Nucleus accumbens (tissue), 56 donors: ENCODE results near the gene YWHAB.
"Not testable (repeated sequence)": the region's sequence is repeated elsewhere in the genome, so short reads cannot be mapped to it uniquely, and the experiment has no call there.

ENCODE experiments used
- DNase-seq, 56 donors: peaks; one replicate each; lab custom pipeline; 2025; lab: John Stamatoyannopoulos, UW

Gene YWHAB

DNA sequence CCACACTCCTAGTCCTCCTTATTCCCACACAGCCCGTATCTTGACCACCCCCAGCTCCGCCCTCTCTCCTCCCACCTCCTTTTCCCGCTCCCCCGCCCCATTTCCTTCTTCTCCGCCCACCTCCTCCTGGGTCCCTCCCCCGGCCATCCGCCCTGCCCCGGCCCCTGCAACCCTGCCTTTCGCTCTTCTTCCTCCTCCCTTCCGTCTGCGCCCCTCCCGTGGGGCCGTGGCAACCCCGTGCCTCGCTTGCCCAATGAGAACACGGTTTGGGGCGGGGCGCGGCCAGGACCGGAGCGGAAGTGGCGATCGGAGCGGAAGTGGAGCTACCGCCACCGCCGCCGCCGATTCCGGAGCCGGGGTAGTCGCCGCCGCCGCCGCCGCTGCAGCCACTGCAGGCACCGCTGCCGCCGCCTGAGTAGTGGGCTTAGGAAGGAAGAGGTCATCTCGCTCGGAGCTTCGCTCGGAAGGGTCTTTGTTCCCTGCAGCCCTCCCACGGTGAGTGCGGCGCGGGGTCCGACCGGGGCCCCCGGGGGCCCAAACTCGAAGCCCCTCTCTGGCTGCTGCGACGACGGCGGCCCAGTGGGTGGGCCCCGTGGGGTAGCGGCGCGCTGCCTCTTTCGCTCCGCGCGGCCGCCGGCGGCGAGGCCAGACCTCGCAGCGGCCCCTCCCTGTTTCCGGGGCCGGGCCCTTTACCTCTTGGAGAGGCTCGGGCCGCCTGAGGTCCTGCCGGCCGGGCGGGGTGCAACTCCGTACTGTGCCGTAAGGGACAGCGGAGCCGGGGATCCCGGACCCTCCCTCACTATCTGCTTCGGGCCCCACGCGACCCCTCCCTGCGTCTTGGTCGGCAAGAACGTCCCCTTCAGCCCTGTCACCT, at the start of gene YWHAB:
YWHAB (plus strand) TSS at position 314 of the 874 bp plus-strand sequence. CDS start 15,829 bp downstream, outside the sequence.
- DNase-seq = peak in 55 of 56 donors; percentile 70 to 99 (median 95)

- DNase-seq = no peak
Observed at GRCh38 chr20:44836601-44837120, 48.8 kb upstream of the YWHAB start.

- no peak for DNase-seq
Observed at GRCh38 chr20:44837946-44838345, 47.6 kb upstream of the YWHAB start.

DNA sequence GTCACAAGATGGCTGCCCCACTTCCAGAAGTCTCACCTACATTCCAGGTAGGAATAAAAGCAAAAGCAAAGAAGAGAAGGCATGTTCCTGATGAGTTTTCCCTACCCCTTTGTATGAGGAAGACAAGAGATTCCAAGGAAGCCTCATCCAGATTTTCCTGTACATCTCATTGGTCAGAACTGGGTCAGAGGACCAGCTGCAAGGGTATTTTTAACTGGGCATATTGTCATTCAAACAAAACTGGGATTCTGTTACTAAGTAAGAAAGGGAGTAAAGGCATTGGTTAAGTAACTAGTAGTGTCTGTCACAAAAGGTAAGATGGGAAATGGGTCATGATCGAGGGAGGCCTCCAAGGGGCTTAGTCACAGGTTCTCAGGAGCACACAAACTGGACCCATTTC, 47.0 kb upstream of the YWHAB start:
- no peak for DNase-seq

DNA sequence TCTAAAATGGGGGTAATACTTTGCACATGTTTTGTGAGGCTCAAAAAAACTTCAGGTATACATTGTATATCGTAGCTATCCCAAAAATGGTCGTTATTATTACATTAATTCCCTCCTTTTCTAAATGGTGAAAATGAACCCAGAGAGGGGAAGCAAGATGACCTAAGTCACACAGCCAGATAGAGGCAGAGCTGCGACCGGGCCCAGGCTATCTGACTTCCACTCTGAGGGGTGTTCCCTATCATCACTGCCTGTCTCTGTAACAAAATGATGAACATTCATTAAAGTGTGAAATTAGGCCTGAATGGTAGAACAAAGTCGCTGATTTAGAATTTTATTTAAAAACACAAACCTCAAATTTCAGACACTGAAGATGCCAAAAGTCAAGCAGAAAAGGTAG, 46.0 kb upstream of the YWHAB start:
- DNase-seq = no peak

DNA sequence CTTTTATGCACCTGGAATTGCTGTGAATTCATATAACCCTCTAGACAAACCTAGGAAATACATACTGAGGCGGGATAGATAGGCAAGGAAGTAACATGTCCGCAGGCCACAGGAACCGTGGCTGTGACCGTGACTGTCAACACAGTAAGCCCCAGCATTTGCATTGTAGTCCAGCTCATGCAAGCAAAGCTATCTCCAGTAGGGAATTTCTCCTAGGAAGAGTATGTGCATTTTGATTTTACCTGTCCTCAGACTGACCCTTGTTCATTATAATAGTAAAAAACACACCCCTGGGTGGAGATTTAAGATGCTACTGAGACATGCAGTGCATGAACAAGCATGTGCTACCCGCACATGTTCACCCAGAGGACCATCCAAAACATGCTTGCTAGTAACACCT, 44.7 kb upstream of the YWHAB start:
- no peak for DNase-seq

DNA sequence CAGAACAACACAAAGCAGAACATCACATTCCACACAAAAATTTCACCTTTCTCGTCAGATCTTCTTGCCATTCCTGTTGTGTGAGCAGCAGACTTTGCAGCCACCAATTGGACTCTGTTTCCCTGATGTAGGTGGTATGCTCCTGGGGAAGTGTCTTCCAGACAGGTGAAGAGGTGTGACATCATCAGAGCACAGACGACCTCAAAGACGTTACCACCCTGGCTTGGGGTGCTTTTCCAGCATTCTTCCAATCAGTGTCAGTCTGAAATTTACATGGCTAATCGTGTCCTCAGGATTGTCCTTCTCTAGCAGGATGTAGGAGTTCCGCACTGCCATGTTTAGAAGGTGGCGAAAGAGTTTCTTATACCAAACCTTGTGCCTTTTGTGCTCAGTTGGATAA, 43.5 kb upstream of the YWHAB start:
- no peak for DNase-seq

DNA sequence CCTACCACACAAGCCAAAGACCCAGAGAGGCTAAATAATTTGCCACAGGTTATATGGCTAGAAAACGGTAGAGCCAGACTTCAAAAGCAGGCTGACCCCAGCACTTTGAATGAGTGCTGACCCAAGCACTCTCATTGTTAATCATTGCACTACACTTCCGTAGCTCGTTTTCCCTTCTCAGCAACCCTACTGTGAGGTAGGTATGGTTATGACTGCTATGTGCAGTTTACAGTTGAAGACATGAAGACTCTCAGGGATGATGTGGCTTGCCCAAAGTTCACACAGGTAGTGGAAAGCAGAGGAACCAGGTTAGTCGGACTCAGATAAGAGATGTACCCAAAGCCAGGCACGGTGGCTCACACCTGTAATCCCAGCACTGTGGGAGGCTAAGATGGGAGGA, 41.6 kb upstream of the YWHAB start:
- no peak for DNase-seq

DNA sequence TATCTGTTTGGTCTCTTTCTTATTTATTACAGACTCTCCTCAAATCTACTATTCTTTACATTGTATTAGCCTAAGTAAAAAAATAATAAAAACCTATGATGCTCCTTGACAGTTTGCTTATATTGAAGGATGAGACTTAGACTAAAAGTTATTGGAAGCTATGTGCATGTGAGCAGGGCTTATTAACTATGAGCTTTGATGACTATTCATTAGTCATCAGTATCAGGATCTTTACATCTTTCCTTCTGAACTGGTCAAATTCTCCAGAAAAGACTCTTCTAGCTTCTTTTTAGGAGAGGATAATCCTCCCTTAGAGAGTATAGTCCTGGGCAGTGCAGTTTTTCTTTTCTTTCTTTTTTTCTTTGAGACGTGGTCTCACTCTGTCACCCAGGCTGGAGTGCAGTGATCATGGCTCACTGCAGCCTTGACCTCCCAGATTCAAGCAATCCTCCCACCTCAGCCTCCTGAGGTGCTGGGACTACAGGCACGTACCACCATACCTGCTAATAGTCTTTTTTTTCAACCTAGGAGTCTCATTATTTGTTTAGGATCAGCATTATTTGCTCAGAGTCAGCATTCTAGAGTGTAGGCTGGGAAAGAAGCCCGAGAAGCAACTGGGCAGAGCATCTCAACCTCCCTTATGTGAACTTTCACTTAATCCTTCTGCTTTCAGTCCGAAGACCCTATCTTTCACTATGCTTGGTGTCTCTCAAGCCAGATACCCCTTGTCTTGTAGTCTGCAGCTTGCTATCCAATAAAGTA, 37.1 kb upstream of the YWHAB start:
- no peak for DNase-seq

GRCh38 chr20:44849703-44850102, 35.8 kb upstream of the YWHAB start:
- DNase-seq = no peak

GRCh38 chr20:44850272-44850671, 35.2 kb upstream of the YWHAB start:
- no peak for DNase-seq

DNA sequence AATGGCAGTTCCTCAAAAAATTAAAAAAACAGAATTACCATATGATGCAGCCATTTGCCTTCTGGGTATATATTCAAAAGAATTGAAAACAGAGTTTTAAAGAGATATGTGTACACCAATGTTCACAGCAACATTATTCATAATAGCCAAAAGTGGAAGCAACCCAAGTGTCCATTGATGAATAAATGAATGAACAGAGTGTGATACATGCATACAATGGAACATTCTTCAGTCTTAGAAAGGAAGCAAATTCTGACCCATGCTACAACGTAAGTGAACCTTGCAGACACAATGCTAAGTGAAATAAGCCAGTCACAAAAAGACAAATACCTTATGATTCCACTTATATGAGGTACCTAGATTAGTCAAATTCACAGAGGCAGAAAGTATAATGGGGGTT, 34.7 kb upstream of the YWHAB start:
- DNase-seq = no peak

- no peak for DNase-seq
Observed at GRCh38 chr20:44851545-44851944, 34.0 kb upstream of the YWHAB start.

GRCh38 chr20:44856442-44856841, 29.1 kb upstream of the YWHAB start:
- DNase-seq = no peak

DNA sequence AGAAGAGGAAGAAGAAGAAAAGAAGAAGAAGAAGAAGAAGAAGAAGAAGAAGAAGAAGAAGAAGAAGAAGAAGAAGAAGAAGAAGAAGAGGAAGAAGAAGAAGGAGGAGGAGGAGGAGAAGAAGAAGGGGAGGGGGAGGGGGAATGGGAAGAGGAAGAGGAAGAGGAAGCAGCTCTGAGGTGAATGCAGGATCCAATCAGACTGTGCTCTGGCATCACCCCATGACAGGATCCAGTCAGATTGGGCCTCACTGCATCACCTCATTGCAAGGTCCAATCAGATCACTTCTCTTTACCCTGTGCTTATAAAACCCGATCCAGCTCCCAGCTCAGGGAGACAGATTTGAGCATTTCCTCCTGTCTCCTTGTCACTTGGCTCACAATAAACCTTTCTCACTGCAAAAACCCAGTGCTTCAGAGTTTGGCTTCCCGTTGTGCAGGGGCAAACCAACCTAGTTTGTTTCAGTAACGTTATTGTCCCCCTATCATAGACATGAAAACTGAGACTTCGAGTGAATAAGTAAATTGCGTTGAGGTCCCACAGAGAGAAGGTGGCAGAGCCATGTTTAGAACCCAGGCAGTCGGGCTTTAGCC, 28.6 kb upstream of the YWHAB start:
- no peak for DNase-seq

DNA sequence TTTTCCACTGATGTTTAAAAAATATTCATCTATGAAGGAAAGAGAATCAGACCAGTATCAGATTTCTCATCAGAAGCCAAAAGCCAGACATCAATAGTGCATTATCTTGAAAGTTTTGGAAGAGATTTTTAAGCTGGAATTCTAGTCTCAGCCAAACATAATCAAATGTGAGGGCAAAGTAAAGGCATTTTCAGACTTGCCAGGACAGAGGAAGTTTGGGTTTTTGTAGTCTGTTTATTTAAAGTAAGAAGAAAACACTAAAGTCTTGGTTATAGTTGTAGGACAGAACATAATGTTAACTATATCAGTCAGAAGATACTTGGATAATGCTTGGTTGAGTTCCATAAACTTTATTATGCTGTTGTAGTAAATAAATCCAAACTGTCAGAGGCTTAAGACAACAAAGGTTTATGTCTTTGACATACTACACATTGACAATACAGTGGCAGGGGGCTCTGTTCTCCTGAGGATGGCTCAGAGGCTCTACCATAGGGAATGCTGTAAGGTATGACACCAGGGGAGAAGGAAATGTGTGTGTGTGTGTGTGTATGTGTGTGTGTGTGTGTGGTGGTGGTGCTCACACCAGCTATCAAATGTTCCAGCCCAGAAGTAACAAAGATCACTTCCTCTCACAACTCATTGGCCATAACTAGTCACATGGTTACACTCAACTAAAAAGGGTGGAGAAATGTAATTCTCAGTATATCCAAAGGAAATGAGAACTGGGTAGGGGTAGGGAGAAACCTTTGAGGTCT, 26.7 kb upstream of the YWHAB start:
- DNase-seq = no peak

GRCh38 chr20:44861531-44862006, 23.9 kb upstream of the YWHAB start:
- peak in 2 of 56 donors; percentile 26 to 33 for DNase-seq

- DNase-seq = no peak
Observed at GRCh38 chr20:44862286-44862685, 23.2 kb upstream of the YWHAB start.

DNA sequence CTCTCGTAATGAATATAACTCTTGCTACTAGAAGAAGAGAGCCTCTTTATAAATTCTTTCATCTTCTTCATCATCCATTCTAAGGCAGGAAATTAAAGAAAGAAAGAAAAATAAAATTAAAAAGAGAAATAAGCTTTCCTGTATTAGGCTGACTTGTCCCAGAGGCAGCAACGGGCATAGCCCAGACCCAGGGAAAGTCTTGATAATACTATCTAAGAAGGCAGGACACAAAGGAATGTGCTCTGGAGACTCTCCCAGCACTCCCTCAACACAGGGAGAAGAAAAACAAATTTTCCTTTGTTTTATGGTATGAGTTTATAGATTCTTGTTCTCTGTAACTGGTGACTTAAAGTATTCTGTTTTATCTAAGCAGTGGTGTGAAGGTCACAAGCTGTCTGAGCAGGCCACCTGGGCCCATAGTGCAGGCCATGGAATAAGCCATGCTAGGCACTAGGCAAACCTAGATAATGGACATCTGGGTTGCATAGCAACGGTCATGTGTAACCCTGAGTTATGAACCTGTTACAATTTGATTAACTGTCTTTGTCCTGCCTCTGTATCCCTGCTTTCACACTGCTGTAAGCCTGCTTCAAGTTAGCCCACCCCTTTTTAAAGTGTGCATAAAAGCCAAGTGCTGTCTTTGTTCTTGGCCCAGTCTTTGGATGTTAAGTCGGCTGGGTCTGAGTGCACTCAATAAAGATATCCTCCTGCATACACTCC, 22.0 kb upstream of the YWHAB start:
- DNase-seq = not testable (repeated sequence)

DNA sequence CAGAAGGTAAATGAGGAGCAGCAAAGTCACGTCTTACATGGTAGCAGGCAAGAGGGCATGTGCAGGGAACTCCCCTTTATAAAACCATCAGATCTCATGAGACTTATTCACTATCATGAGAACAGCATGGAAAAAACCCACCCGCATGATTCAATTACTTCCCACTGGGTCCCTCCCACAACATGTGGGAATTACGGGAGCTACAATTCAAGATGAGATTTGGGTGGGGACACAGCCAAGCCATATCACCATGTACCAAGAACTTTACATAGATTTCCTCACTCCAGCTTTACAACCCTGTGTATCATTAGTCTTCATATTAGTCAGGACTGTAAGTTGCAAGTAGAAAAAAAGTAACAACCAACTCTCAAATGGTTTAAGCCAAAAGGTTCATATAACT, 21.0 kb upstream of the YWHAB start:
- not testable (repeated sequence) for DNase-seq
